Gastroesophageal sphincter (tissue), 4 donors: Measurements from ENCODE around the gene KRTAP2-2. TPM values are rescaled to one million over a fixed set of nuclear protein-coding genes. Genes with fewer than 3 reads are reported as not detected.

Experiments used
- ATAC-seq: fragments of 150-250 bp; one replicate; pipeline ENCODE4 v1.9.1; 2016; ENCODE audit warnings: mild to moderate bottlenecking, moderate library complexity
- H3K27ac ChIP-seq, 4 donors: fragments of 200-600 bp; sonication (generic) in 3 of 4; 1 replicate in 3 of 4; 2 replicates in 1 of 4; pipeline ENCODE4 v1.5.1; 2016 to 2019
- H3K27me3 ChIP-seq: fragments of 200-600 bp; sonication (generic); one replicate; pipeline ENCODE4 v1.5.1; 2019
- H3K36me3 ChIP-seq, 2 donors: fragments of 200-600 bp; sonication (generic); one replicate each; pipeline ENCODE4 v1.5.1; 2019; ENCODE audit warnings: control low read depth in 1 of 2
- H3K4me1 ChIP-seq, 3 donors: fragments of 200-600 bp; sonication (generic); 1 replicate in 2 of 3; 2 replicates in 1 of 3; pipeline ENCODE4 v1.5.1; 2016 to 2019; ENCODE audit warnings: control low read depth in 2 of 3
- H3K4me3 ChIP-seq, 2 donors: fragments of 200-600 bp; sonication (generic); one replicate each; pipeline ENCODE4 v1.5.1; 2019; ENCODE audit warnings: mild to moderate bottlenecking in 1 of 2, moderate library complexity in 1 of 2
- H3K9me3 ChIP-seq, 3 donors: fragments of 200-600 bp; sonication (generic); one replicate each; pipeline ENCODE4 v1.5.1; 2017 to 2019; ENCODE audit warnings: control low read depth in 2 of 3
- CTCF ChIP-seq, 4 experiments: fragments of 200-600 bp in 2 of 4; fragments of 450-650 bp in 2 of 4; sonication (generic) in 1 of 4; IDR thresholded peaks; one replicate each; pipeline ENCODE4 v1.5.1; 2017 to 2019; ENCODE audit warnings: antibody characterized with exemption in 4 of 4, mild to moderate bottlenecking in 2 of 4, moderate library complexity in 2 of 4
- EP300 ChIP-seq: sonication (generic); formaldehyde crosslinking; IDR thresholded peaks from one replicate; pipeline ENCODE4 v1.6.1; 2017; ENCODE audit warnings: antibody characterized with exemption, mild to moderate bottlenecking
- POLR2A ChIP-seq, 2 donors: fragments of 450-650 bp; IDR thresholded peaks; one replicate each; pipeline ENCODE4 v1.6.1; 2017; ENCODE audit warnings: antibody characterized with exemption in 2 of 2, mild to moderate bottlenecking in 2 of 2, moderate library complexity in 1 of 2
- POLR2AphosphoS5 ChIP-seq: sonication (generic); formaldehyde crosslinking; IDR thresholded peaks from one replicate; pipeline ENCODE4 v1.6.1; 2017; ENCODE audit warnings: antibody characterized with exemption
- WGBS, 2 donors: methylation state at CpG; one replicate each; pipeline ENCODE4 v1.1.5; 2018; ENCODE audit warnings: low coverage in 1 of 2; 5-methylcytosine and 5-hydroxymethylcytosine counted together
- total RNA-seq, 4 donors: library from RNA; depleted of rRNA; stranded (reverse); fragments of >200 nt; gene quantifications; one replicate each; pipeline ENCODE4 v1.1.0, GENCODE V29; 2016

KRTAP2-2 gene
- total RNA-seq, 4 donors from 2014 or later = not detected

GRCh38 chr17:41020336-41020735, 34.7 kb downstream of the KRTAP2-2 start:
- H3K4me3 ChIP-seq = no peak overlapping the region
- H3K4me1 ChIP-seq = no peaks in the 10 kb centered on the region
- H3K9me3 ChIP-seq = peaks cover 0 to 4% (median 0%) of the 10 kb centered on the region in 3 donors
- no peak for TF ChIP-seq CTCF (IDR thresholded peaks at IDR 0.05)
- TF ChIP-seq POLR2A (IDR thresholded peaks at IDR 0.05) = no peak
- no peak for TF ChIP-seq EP300
- TF ChIP-seq POLR2AphosphoS5 = no peak
- no peaks in the 10 kb centered on the region for H3K36me3 ChIP-seq
- H3K27me3 ChIP-seq = peaks cover 4% of the 10 kb centered on the region
- ATAC-seq = no peak
- H3K27ac ChIP-seq = no peak overlapping the region

GRCh38 chr17:41019415-41019814, 35.6 kb downstream of the KRTAP2-2 start:
- no peaks in the 10 kb centered on the region for H3K4me1 ChIP-seq
- peaks cover 0 to 4% (median 0%) of the 10 kb centered on the region in 3 donors for H3K9me3 ChIP-seq
- H3K4me3 ChIP-seq = no peak overlapping the region
- H3K27ac ChIP-seq = no peak overlapping the region
- no peak for ATAC-seq
- peaks cover 4% of the 10 kb centered on the region for H3K27me3 ChIP-seq
- WGBS, 2 donors = 71 to 93% methylated on average over 1 to 2 of the region's 3 CpGs
- TF ChIP-seq POLR2A (IDR thresholded peaks at IDR 0.05) = no peak
- TF ChIP-seq CTCF (IDR thresholded peaks at IDR 0.05) = no peak
- no peak for TF ChIP-seq EP300
- no peak for TF ChIP-seq POLR2AphosphoS5
- no peaks in the 10 kb centered on the region for H3K36me3 ChIP-seq

GRCh38 chr17:41018541-41018940, 36.5 kb downstream of the KRTAP2-2 start:
- Histone ChIP-seq H3K4me1 (no peaks in the 10 kb centered on the region), H3K27ac (no peak overlapping the region), H3K4me3 (no peak overlapping the region), H3K27me3 (peaks cover 4% of the 10 kb centered on the region), H3K9me3 (peaks cover 0 to 4% (median 0%) of the 10 kb centered on the region in 3 donors), H3K36me3 (no peaks in the 10 kb centered on the region)
- ATAC-seq = no peak
- no peak for TF ChIP-seq POLR2AphosphoS5
- no peak for TF ChIP-seq POLR2A (IDR thresholded peaks at IDR 0.05)
- no peak for TF ChIP-seq EP300
- no peak for TF ChIP-seq CTCF (IDR thresholded peaks at IDR 0.05)
- 61 to 78% methylated on average over 2 to 3 of the region's 3 CpGs for WGBS, 2 donors

- Histone ChIP-seq H3K36me3 (no peaks in the 10 kb centered on the region), H3K27me3 (peaks cover 4% of the 10 kb centered on the region), H3K9me3 (peaks cover 0 to 4% (median 0%) of the 10 kb centered on the region in 3 donors), H3K4me3 (no peak overlapping the region), H3K4me1 (no peaks in the 10 kb centered on the region), H3K27ac (no peak overlapping the region)
- TF ChIP-seq CTCF (IDR thresholded peaks at IDR 0.05) (no peak), POLR2A (IDR thresholded peaks at IDR 0.05) (no peak), POLR2AphosphoS5 (no peak), EP300 (no peak)
- ATAC-seq = no peak
- WGBS, 2 donors = 71 to 87% methylated on average over 5 to 10 of the region's 13 CpGs
These were observed 38.3 kb downstream of the KRTAP2-2 start for GRCh38 chr17:41016578-41017215.

GRCh38 chr17:41015454-41015853, 39.6 kb downstream of the KRTAP2-2 start:
- no peaks in the 10 kb centered on the region for H3K9me3 ChIP-seq
- H3K27ac ChIP-seq = no peak overlapping the region
- H3K36me3 ChIP-seq = no peaks in the 10 kb centered on the region
- TF ChIP-seq EP300 (no peak), POLR2AphosphoS5 (no peak), POLR2A (IDR thresholded peaks at IDR 0.05) (no peak), CTCF (IDR thresholded peaks at IDR 0.05) (no peak)
- H3K4me3 ChIP-seq = no peak overlapping the region
- peaks cover 4% of the 10 kb centered on the region for H3K27me3 ChIP-seq
- no peak for ATAC-seq
- H3K4me1 ChIP-seq = no peaks in the 10 kb centered on the region
- WGBS, 2 donors = 63 to 73% methylated on average over 6 to 7 of the region's 7 CpGs
